ENCODE results near the gene TOM1L2.

- no peak for TF ChIP-seq EZH2 (IDR thresholded peaks at IDR 0.05; ENCODE audit: insufficient read depth, poor library complexity, severe bottlenecking)
- no peak for TF ChIP-seq EZH2phosphoT487 (IDR thresholded peaks at IDR 0.05; ENCODE audit: insufficient read depth, low read depth)
These were observed 168.2 kb downstream of the TOM1L2 start for GRCh38 chr17:17804007-17804406.
